Right cardiac atrium (tissue), 5 donors: ENCODE measurements around the gene ASB5. TPM values are rescaled to one million over a fixed set of nuclear protein-coding genes. Genes with fewer than 3 reads are reported as not detected.
A peak's percentile ranks its signal among the peaks of the same experiment; 100 is the strongest.

Source experiments
- ATAC-seq, 2 donors: fragments of 200-7000 bp; cut with Tn5 transposase; one replicate each; pipeline versions ENCODE4 v1.8.0 to v1.9.1; 2020; ENCODE audit warnings: moderate library complexity in 2 of 2, mild to moderate bottlenecking in 1 of 2
- DNase-seq, 3 donors: peaks; one replicate each; pipeline ENCODE4 v3.0.0-alpha.2; 2020
- H3K27ac ChIP-seq: one replicate; pipeline ENCODE4 v1.5.1; 2013; ENCODE audit warnings: mild to moderate bottlenecking, low read length, control low read depth, moderate library complexity
- H3K27me3 ChIP-seq: one replicate; pipeline ENCODE4 v1.6.1; 2013; ENCODE audit not compliant: control insufficient read depth, insufficient read depth
- H3K4me1 ChIP-seq: one replicate; pipeline ENCODE4 v1.6.1; 2013; ENCODE audit warnings: low read length; ENCODE audit not compliant: control insufficient read depth, insufficient read depth
- H3K4me3 ChIP-seq: one replicate; pipeline ENCODE4 v1.5.1; 2013; ENCODE audit warnings: low read length, control low read depth
- H3K9me3 ChIP-seq: one replicate; pipeline ENCODE4 v1.6.1; 2013; ENCODE audit warnings: low read length; ENCODE audit not compliant: control insufficient read depth
- WGBS: extraction: QIAGEN DNeasy Blood & Tissue Kit; methylation state at CpG from one replicate; pipeline ENCODE4 v1.1.7; 2013; 5-methylcytosine and 5-hydroxymethylcytosine counted together
- intact Hi-C, 4 donors: fragments of 100-400 bp; cut with DNase I; formaldehyde crosslinking; loops; one replicate each; pipeline versions ENCODE4 v1.11.0 to v1.14.0; 2022 to 2023
- polyA plus RNA-seq: library from polyadenylated mRNA; stranded (reverse); fragments of 200-250 nt; gene quantifications from one replicate; pipeline ENCODE4 v1.2.3, GENCODE V29; 2013
- total RNA-seq, 4 donors: library from RNA; stranded (reverse); fragmentation: NEBNext Ultra II Directional; extraction: Animal tissue kit (Norgen Biotek cat#: 25700); gene quantifications; one replicate each; pipeline ENCODE4 v1.2.1, GENCODE V29; 2021
- donor health status: healthy with polysubstance abuse.
- donor health status: DM: no; HTN: yes; CAD: no.
- donor health status: DM: no; HTN: no; CAD: no.
- donor health status: DM: no; HTN: yes; CAD: no; lungs with severe emphysema.
- donor health status: DM: yes; HTN: yes; CAD: no.

Gene ASB5
- total and polyA plus RNA-seq, 5 donors: 1.4 to 5.1 (median 3.6) TPM

GRCh38 chr4:176259330-176260090 is 9.5 kb downstream of the ASB5 start:
- intact Hi-C loops: no loop called here
- Histone ChIP-seq H3K9me3 (no peaks in the 10 kb centered on the region), H3K4me1 (no peaks in the 10 kb centered on the region), H3K27ac (no peak overlapping the region), H3K4me3 (no peak overlapping the region), H3K27me3 (no peaks in the 10 kb centered on the region)
- 74% methylated on average over 5 of the region's 5 CpGs for WGBS
- DNase-seq (no peak), ATAC-seq (no peak)

GRCh38 chr4:176258135-176258534 is 10.9 kb downstream of the ASB5 start:
- Histone ChIP-seq H3K27me3 (no peaks in the 10 kb centered on the region), H3K4me1 (no peaks in the 10 kb centered on the region), H3K9me3 (no peaks in the 10 kb centered on the region), H3K27ac (no peak overlapping the region), H3K4me3 (no peak overlapping the region)
- ATAC-seq (no peak), DNase-seq (no peak)
- intact Hi-C loops: no loop called here
- 91% methylated on average over 3 of the region's 3 CpGs for WGBS

- DNase-seq (no peak), ATAC-seq (no peak)
- Histone ChIP-seq H3K27ac (no peak overlapping the region), H3K4me1 (no peaks in the 10 kb centered on the region), H3K9me3 (no peaks in the 10 kb centered on the region), H3K4me3 (no peak overlapping the region), H3K27me3 (no peaks in the 10 kb centered on the region)
- WGBS: 33% methylated on average over 1 of the region's 1 CpG
- intact Hi-C loops: no loop called here
Observed at GRCh38 chr4:176256921-176257320, 12.1 kb downstream of the ASB5 start.

GRCh38 chr4:176242764-176243347 is 26.2 kb downstream of the ASB5 start:
- Histone ChIP-seq H3K4me1 (no peaks in the 10 kb centered on the region), H3K27me3 (no peaks in the 10 kb centered on the region), H3K9me3 (no peaks in the 10 kb centered on the region), H3K27ac (no peak overlapping the region), H3K4me3 (no peak overlapping the region)
- ATAC-seq (no peak), DNase-seq (no peak)
- intact Hi-C loops: no loop called here
- 97% methylated on average over 1 of the region's 1 CpG for WGBS

GRCh38 chr4:176241703-176242102 is 27.3 kb downstream of the ASB5 start:
- ATAC-seq: no peak
- H3K27me3 ChIP-seq: no peaks in the 10 kb centered on the region
- no peaks in the 10 kb centered on the region for H3K4me1 ChIP-seq
- intact Hi-C loops: no loop called here
- WGBS: 91% methylated on average over 8 of the region's 8 CpGs
- H3K4me3 ChIP-seq: no peak overlapping the region
- H3K27ac ChIP-seq: no peak overlapping the region
- no peaks in the 10 kb centered on the region for H3K9me3 ChIP-seq
- no peak for DNase-seq

GRCh38 chr4:176238826-176239225 is 30.2 kb downstream of the ASB5 start:
- 57% methylated on average over 4 of the region's 4 CpGs for WGBS
- Histone ChIP-seq H3K4me3 (no peak overlapping the region), H3K4me1 (no peaks in the 10 kb centered on the region), H3K9me3 (no peaks in the 10 kb centered on the region), H3K27ac (peak overlapping the region; percentile 62), H3K27me3 (no peaks in the 10 kb centered on the region)
- intact Hi-C loops: no loop called here
- ATAC-seq (peak in 1 of 2 donors; percentile 28), DNase-seq (no peak)

GRCh38 chr4:176238157-176238610 is 30.8 kb downstream of the ASB5 start:
- no peaks in the 10 kb centered on the region for H3K4me1 ChIP-seq
- 21% methylated on average over 7 of the region's 7 CpGs for WGBS
- H3K27ac ChIP-seq: peak overlapping the region; percentile 82
- H3K9me3 ChIP-seq: no peaks in the 10 kb centered on the region
- intact Hi-C loops: no loop called here
- H3K4me3 ChIP-seq: no peak overlapping the region
- ATAC-seq: peak; percentile 75 to 90
- DNase-seq: no peak
- H3K27me3 ChIP-seq: no peaks in the 10 kb centered on the region

- ATAC-seq (no peak), DNase-seq (no peak)
- no peak overlapping the region for H3K4me3 ChIP-seq
- peak overlapping the region; percentile 87 for H3K27ac ChIP-seq
- 47% methylated on average over 5 of the region's 5 CpGs for WGBS
- no peaks in the 10 kb centered on the region for H3K9me3 ChIP-seq
- H3K27me3 ChIP-seq: no peaks in the 10 kb centered on the region
- H3K4me1 ChIP-seq: no peaks in the 10 kb centered on the region
- intact Hi-C loops: no loop called here
Observed at GRCh38 chr4:176236946-176237345, 32.1 kb downstream of the ASB5 start.

GRCh38 chr4:176230836-176231235 is 38.2 kb downstream of the ASB5 start:
- H3K4me1 ChIP-seq: peaks cover 3% of the 10 kb centered on the region
- WGBS: 40% methylated on average over 4 of the region's 4 CpGs
- H3K27me3 ChIP-seq: no peaks in the 10 kb centered on the region
- intact Hi-C loops: no loop called here
- DNase-seq: no peak
- H3K4me3 ChIP-seq: peak overlapping the region; percentile 50
- ATAC-seq: no peak
- no peaks in the 10 kb centered on the region for H3K9me3 ChIP-seq
- no peak overlapping the region for H3K27ac ChIP-seq

- peaks cover 3% of the 10 kb centered on the region for H3K4me1 ChIP-seq
- H3K4me3 ChIP-seq: no peak overlapping the region
- WGBS: 29% methylated on average over 4 of the region's 4 CpGs
- peak overlapping the region; percentile 83 for H3K27ac ChIP-seq
- H3K9me3 ChIP-seq: no peaks in the 10 kb centered on the region
- ATAC-seq (no peak), DNase-seq (no peak)
- no peaks in the 10 kb centered on the region for H3K27me3 ChIP-seq
- intact Hi-C loops: no loop called here
Observed at GRCh38 chr4:176229645-176230044, 39.4 kb downstream of the ASB5 start.

- peaks cover 3% of the 10 kb centered on the region for H3K4me1 ChIP-seq
Observed at GRCh38 chr4:176226736-176227135, 42.3 kb downstream of the ASB5 start.

More at GRCh38 chr4:176226736-176227135, 42.3 kb downstream of the ASB5 start:
- Histone ChIP-seq H3K9me3 (no peaks in the 10 kb centered on the region), H3K27ac (no peak overlapping the region), H3K4me3 (no peak overlapping the region), H3K27me3 (no peaks in the 10 kb centered on the region)
- DNase-seq (no peak), ATAC-seq (no peak)
- WGBS: 56% methylated on average over 5 of the region's 5 CpGs
- intact Hi-C loops: no loop called here
